ENCODE data around the gene MAB21L3. TPM values are rescaled to one million over a fixed set of nuclear protein-coding genes. Genes with fewer than 3 reads are reported as not detected.
A peak's percentile ranks its signal among the peaks of the same experiment; 100 is the strongest.

The MAB21L3 gene
- total and polyA plus RNA-seq, 2 of the 13 experiments (the other 11 are each of a cell fraction or from before 2014, with no cell fraction given): 0.55 to 4.1 TPM

- TF ChIP-seq ZBTB46 (CRISPR knock-in tag; IDR thresholded peaks at IDR 0.05; ENCODE audit: borderline replicate concordance): no peak
- peak; percentile 57; the same call in 1 of the 2 replicates for TF ChIP-seq ZNF609 (CRISPR knock-in tag; IDR thresholded peaks at IDR 0.05; ENCODE audit: borderline replicate concordance)
- TF ChIP-seq ZNF792 (CRISPR knock-in tag; IDR thresholded peaks at IDR 0.05): peak; percentile 65; the same call in 1 of the 2 replicates
- TF ChIP-seq ZFX (CRISPR knock-in tag; IDR thresholded peaks at IDR 0.05; ENCODE audit: low read depth): peak; percentile 23; the same call in 1 of the 2 replicates
- 0 out of 2 replicates have a peak, but pooled peaks have one; percentile 64 for TF ChIP-seq ZBTB43 (CRISPR knock-in tag; conservative IDR thresholded peaks at IDR 0.05)
- TF ChIP-seq KDM5A (IDR thresholded peaks at IDR 0.05; ENCODE audit: borderline replicate concordance, low read length): no peak
- no peak for TF ChIP-seq PAX8 (CRISPR knock-in tag; IDR thresholded peaks at IDR 0.05; ENCODE audit: borderline replicate concordance)
- no peak for TF ChIP-seq NR0B2 (CRISPR knock-in tag; IDR thresholded peaks at IDR 0.05)
- TF ChIP-seq BRF2 (CRISPR knock-in tag; IDR thresholded peaks at IDR 0.05): no peak
- no peak for TF ChIP-seq ZNF891 (CRISPR knock-in tag; IDR thresholded peaks at IDR 0.05)
- no peak for TF ChIP-seq PLSCR1 (CRISPR knock-in tag; IDR thresholded peaks at IDR 0.05; ENCODE audit: borderline replicate concordance)
- no peak for TF ChIP-seq PHF20 (CRISPR knock-in tag; IDR thresholded peaks at IDR 0.05)
- TF ChIP-seq E2F2 (CRISPR knock-in tag; IDR thresholded peaks at IDR 0.05; ENCODE audit: borderline replicate concordance): no peak
These were observed 12.0 kb downstream of the MAB21L3 start (continued) for GRCh38 chr1:116122955-116123757.
